Endothelial cell of umbilical vein (primary cell): ENCODE data around the gene KMT5B. TPM values are rescaled to one million over a fixed set of nuclear protein-coding genes. Genes with fewer than 3 reads are reported as not detected.

Experiments
- BruUV-seq: library from RNA; stranded (reverse); fragments of 400-500 nt; replicated peaks from 2 replicates; lab custom pipeline; 2021; lab: Mats Ljungman, UMichigan
- CTCF ChIA-PET: fragments of 300-600, 350-600 bp; sonication (Branson Sonifier 250); formaldehyde crosslinking; loops from one replicate; lab custom pipeline; 2021; ENCODE audit warnings: antibody characterized with exemption, inconsistent platforms; lab: Charles Lee
- POLR2A ChIA-PET: fragments of 300-600, 350-600 bp; sonication (Branson Sonifier 250); formaldehyde crosslinking; loops from one replicate; lab custom pipeline; 2021; ENCODE audit warnings: antibody characterized with exemption, inconsistent platforms; lab: Charles Lee
- DNase-seq: peaks from one replicate; pipeline ENCODE4 v3.0.0-alpha.2; 2011; ENCODE audit warnings: low read depth, low spot score
- FAIRE-seq: peaks from 2 replicates; lab custom pipeline; 2011; peaks lifted over from hg19 to GRCh38; lab: Jason Lieb, UNC
- H2AFZ ChIP-seq: 2 replicates; pipeline ENCODE4 v1.6.0; 2012; ENCODE audit warnings: low read depth, low read length, control low read depth, inconsistent platforms
- H3K27ac ChIP-seq: 2 replicates; pipeline ENCODE4 v1.5.1; 2011; ENCODE audit warnings: low read depth, mild to moderate bottlenecking, control low read depth, low read length, moderate library complexity; ENCODE audit not compliant: insufficient read depth
- H3K27me3 ChIP-seq, 2 experiments: 2 replicates each; pipeline versions ENCODE4 v1.6.0 to v1.6.1; 2011; ENCODE audit warnings: low read length in 2 of 2, mixed read lengths in 1 of 2; ENCODE audit not compliant: control insufficient read depth in 2 of 2, insufficient read depth in 2 of 2
- H3K36me3 ChIP-seq, 2 experiments: 2 replicates in 1 of 2; 3 replicates in 1 of 2; pipeline ENCODE4 v1.5.1; 2011; ENCODE audit warnings: low read length in 2 of 2, mild to moderate bottlenecking in 1 of 2, moderate library complexity in 1 of 2; ENCODE audit not compliant: control insufficient read depth in 2 of 2, insufficient read depth in 2 of 2; ENCODE audit errors: extremely low read depth in 1 of 2
- H3K4me1 ChIP-seq: 3 replicates; pipeline ENCODE4 v1.5.1; 2011; ENCODE audit warnings: mild to moderate bottlenecking, low read length; ENCODE audit not compliant: control insufficient read depth, insufficient read depth; ENCODE audit errors: extremely low read depth
- H3K4me2 ChIP-seq: 2 replicates; pipeline ENCODE4 v1.6.1; 2011; ENCODE audit warnings: low read length, control low read depth, mixed read lengths; ENCODE audit not compliant: insufficient read depth
- H3K4me3 ChIP-seq, 3 experiments: fragments of 200-600 bp in 1 of 3; sonication (generic), shearing (Covaris generic) in 1 of 3; replicated peaks in 1 of 3; 2 replicates each; pipeline ENCODE4 v1.5.1; 2011 to 2016; ENCODE audit warnings: control low read depth in 3 of 3, low read length in 3 of 3, mild to moderate bottlenecking in 2 of 3, inconsistent platforms in 1 of 3, low read depth in 1 of 3, moderate library complexity in 1 of 3; ENCODE audit not compliant: insufficient read depth in 1 of 3
- H3K79me2 ChIP-seq: 2 replicates; pipeline ENCODE4 v1.6.0; 2012; ENCODE audit warnings: low read length, inconsistent platforms; ENCODE audit not compliant: control insufficient read depth, insufficient read depth
- H3K9ac ChIP-seq: replicated peaks from 2 replicates; pipeline ENCODE3; 2011; ENCODE audit warnings: low read length, control low read depth; ENCODE audit not compliant: insufficient read depth; ENCODE audit errors: extremely low read depth
- H3K9me1 ChIP-seq: replicated peaks from 3 replicates; pipeline ENCODE4 v1.6.0; 2011; ENCODE audit warnings: mild to moderate bottlenecking, low read length; ENCODE audit not compliant: control insufficient read depth, insufficient read depth; ENCODE audit errors: extremely low read depth
- H3K9me3 ChIP-seq: replicated peaks from 2 replicates; pipeline ENCODE4 v1.5.1; 2012; ENCODE audit warnings: low read length, inconsistent platforms; ENCODE audit not compliant: control insufficient read depth, insufficient read depth
- H4K20me1 ChIP-seq: replicated peaks from 2 replicates; pipeline ENCODE3; 2011; ENCODE audit warnings: mild to moderate bottlenecking, low read length; ENCODE audit not compliant: control insufficient read depth, insufficient read depth; ENCODE audit errors: extremely low read depth
- CTCF ChIP-seq, 2 donors: IDR thresholded peaks; 1 replicate in 1 of 2; 2 replicates in 1 of 2; pipeline ENCODE4 v1.5.1; 2011; ENCODE audit warnings: low read length in 2 of 2, mild to moderate bottlenecking in 2 of 2, moderate library complexity in 2 of 2, control low read depth in 1 of 2, inconsistent platforms in 1 of 2, low read depth in 1 of 2; ENCODE audit not compliant: insufficient read depth in 1 of 2; ENCODE audit errors: extremely low read depth in 1 of 2
- EZH2 ChIP-seq: IDR thresholded peaks from 2 replicates; pipeline ENCODE4 v1.6.1; 2012; ENCODE audit warnings: borderline replicate concordance, low read depth, mild to moderate bottlenecking, moderate library complexity, low read length, inconsistent platforms; ENCODE audit not compliant: severe bottlenecking
- FOS ChIP-seq: IDR thresholded peaks from 2 replicates; pipeline ENCODE4 v1.6.1; 2011; ENCODE audit warnings: mild to moderate bottlenecking, low read length, moderate library complexity, borderline replicate concordance; ENCODE audit not compliant: insufficient read depth
- GATA2 ChIP-seq: IDR thresholded peaks from 2 replicates; pipeline ENCODE4 v1.7.0; 2011; ENCODE audit warnings: low read depth, mild to moderate bottlenecking, moderate library complexity, mixed read lengths, low read length; ENCODE audit not compliant: insufficient read length, insufficient read depth
- JUN ChIP-seq: IDR thresholded peaks from 2 replicates; pipeline ENCODE4 v1.6.1; 2011; ENCODE audit warnings: borderline replicate concordance, low read depth; ENCODE audit not compliant: insufficient read length, insufficient read depth
- MYC ChIP-seq: IDR thresholded peaks from one replicate; pipeline ENCODE4 v1.6.1; 2011; ENCODE audit warnings: mild to moderate bottlenecking, low read depth, low read length
- POLR2A ChIP-seq: IDR thresholded peaks from 2 replicates; pipeline ENCODE4 v1.6.1; 2012; ENCODE audit warnings: low read depth, mild to moderate bottlenecking, control low read depth, low read length
- POLR2AphosphoS5 ChIP-seq: IDR thresholded peaks from 2 replicates; pipeline ENCODE4 v1.6.1; 2012; ENCODE audit warnings: low read depth, mild to moderate bottlenecking, control low read depth, low read length, moderate library complexity; ENCODE audit not compliant: insufficient read depth
- dilution Hi-C: fragments of 300-500 bp; cut with MboI; formaldehyde crosslinking; loops from one replicate; pipeline ENCODE4 v1.15.0; 2019; ENCODE audit warnings: low sequenced_read_pairs; ENCODE audit not compliant: extremely low pct_ligation_motif_present
- intact Hi-C: fragments of 100-400 bp; cut with micrococcal nuclease; formaldehyde crosslinking; loops from one replicate; pipeline ENCODE4 v1.10.0; 2022
- polyA plus RNA-seq, 4 experiments: library from polyadenylated mRNA; depleted of rRNA in 3 of 4; stranded (reverse) in 3 of 4; unstranded in 1 of 4; fragments of >200 nt; gene quantifications; 2 replicates each; pipeline versions ENCODE4 v1.2.1 to v1.2.3, GENCODE V29; 2011 to 2012; ENCODE audit warnings: missing spikeins in 1 of 4
- total RNA-seq: library from RNA; stranded (reverse); gene quantifications from 2 replicates; pipeline ENCODE4 v1.2.3, GENCODE V29; 2021

The KMT5B gene
- total and polyA plus RNA-seq, 2 donors (not counting 3 experiments of a cell fraction or from before 2014, with no cell fraction given), result 10.1 to 36.3 TPM

- H3K4me1 ChIP-seq, result peaks cover 2% of the 10 kb centered on the region
- H3K9me3 ChIP-seq, result no peaks in the 10 kb centered on the region
- H3K4me3 ChIP-seq, result no peak overlapping the region
- BruUV-seq, result no TSS peak
- no peak overlapping the region for H3K27ac ChIP-seq
- H3K36me3 ChIP-seq, result no peaks in the 10 kb centered on the region
- ChIA-PET CTCF (interaction anchor here (0.6 kb wide), 1 partner anchor 16 kb away, joined by 3 read pairs; no protein-coding TSS in a partner anchor), POLR2A (no interaction called here)
- no peak overlapping the region for H3K9ac ChIP-seq
- no peaks in the 10 kb centered on the region for H3K79me2 ChIP-seq
- FAIRE-seq (no peak), DNase-seq (no peak)
- no peaks in the 10 kb centered on the region for H3K9me1 ChIP-seq
- dilution Hi-C loops (no loop called here), intact Hi-C loops (no loop called here)
- TF ChIP-seq POLR2AphosphoS5 (no peak), JUN (no peak)
- H3K4me2 ChIP-seq, result no peak overlapping the region
- H4K20me1 ChIP-seq, result no peaks in the 10 kb centered on the region
- no peaks in the 10 kb centered on the region for H3K27me3 ChIP-seq
- H2AFZ ChIP-seq, result no peak overlapping the region
These were observed 71.7 kb downstream of the KMT5B start for GRCh38 chr11:68141246-68142027.

GRCh38 chr11:68140496-68141245 is 72.4 kb downstream of the KMT5B start:
- POLR2A ChIA-PET, result no interaction called here
- no peaks in the 10 kb centered on the region for H3K27me3 ChIP-seq
- H3K36me3 ChIP-seq, result no peaks in the 10 kb centered on the region
- no peak for FAIRE-seq
- H3K9ac ChIP-seq, result no peak overlapping the region
- DNase-seq, result no peak
- H3K4me1 ChIP-seq, result no peaks in the 10 kb centered on the region
- H3K4me3 ChIP-seq, result no peak overlapping the region
- no TSS peak for BruUV-seq
- H2AFZ ChIP-seq, result no peak overlapping the region
- no peak overlapping the region for H3K4me2 ChIP-seq
- H3K9me1 ChIP-seq, result no peaks in the 10 kb centered on the region
- intact Hi-C loops, result no loop called here
- dilution Hi-C loops, result no loop called here
- H4K20me1 ChIP-seq, result no peaks in the 10 kb centered on the region
- H3K79me2 ChIP-seq, result no peaks in the 10 kb centered on the region
- no peaks in the 10 kb centered on the region for H3K9me3 ChIP-seq
- TF ChIP-seq GATA2 (no peak), POLR2AphosphoS5 (no peak), FOS (no peak), CTCF (IDR thresholded peaks at IDR 0.05; ENCODE audit: extremely low read depth in 1 of 2, insufficient read depth in 1 of 2, low read depth in 1 of 2, low read length in 2 of 2) (no peak), POLR2A (no peak), MYC (no peak), EZH2 (no peak)
- H3K27ac ChIP-seq, result no peak overlapping the region
- CTCF ChIA-PET, result interaction anchor here (0.6 to 1.2 kb wide), 2 partner anchors 12 to 15 kb away, joined by 3 read pairs; no protein-coding TSS in a partner anchor
